Keratinocyte (primary cell): ENCODE results near the gene WT1. TPM values are rescaled to one million over a fixed set of nuclear protein-coding genes. Genes with fewer than 3 reads are reported as not detected.

Source experiments
- DNase-seq: peaks from one replicate; pipeline ENCODE4 v3.0.0-alpha.2; 2011; ENCODE audit warnings: low read depth, missing footprints, low spot score
- FAIRE-seq: peaks from 2 replicates; lab custom pipeline; 2011; peaks lifted over from hg19 to GRCh38; lab: Jason Lieb, UNC
- H2AFZ ChIP-seq: 2 replicates; pipeline ENCODE4 v1.6.0; 2012; ENCODE audit warnings: low read length, control low read depth, inconsistent platforms; ENCODE audit not compliant: control insufficient read depth
- H3K27ac ChIP-seq: 2 replicates; pipeline ENCODE4 v1.5.1; 2011; ENCODE audit warnings: low read length; ENCODE audit not compliant: control insufficient read depth, insufficient read depth
- H3K27me3 ChIP-seq: 3 replicates; pipeline ENCODE4 v1.6.0; 2011; ENCODE audit warnings: low read length; ENCODE audit not compliant: control insufficient read depth, insufficient read depth; ENCODE audit errors: extremely low read depth
- H3K36me3 ChIP-seq, 2 experiments: 2 replicates in 1 of 2; 3 replicates in 1 of 2; pipeline ENCODE4 v1.5.1; 2011; ENCODE audit warnings: low read length in 2 of 2, mild to moderate bottlenecking in 1 of 2; ENCODE audit not compliant: control insufficient read depth in 2 of 2, insufficient read depth in 2 of 2; ENCODE audit errors: extremely low read depth in 1 of 2
- H3K4me1 ChIP-seq: 3 replicates; pipeline ENCODE4 v1.5.1; 2011; ENCODE audit warnings: low read length; ENCODE audit not compliant: control insufficient read depth, insufficient read depth; ENCODE audit errors: extremely low read depth
- H3K4me2 ChIP-seq: 3 replicates; pipeline ENCODE4 v1.6.0; 2011; ENCODE audit warnings: low read depth, low read length; ENCODE audit not compliant: control insufficient read depth, insufficient read depth; ENCODE audit errors: extremely low read depth
- H3K4me3 ChIP-seq, 3 experiments: fragments of 200-600 bp in 1 of 3; sonication (generic) in 1 of 3; 2 replicates in 2 of 3; 3 replicates in 1 of 3; pipeline ENCODE4 v1.5.1; 2011 to 2016; ENCODE audit warnings: low read length in 3 of 3, mild to moderate bottlenecking in 3 of 3, control low read depth in 2 of 3, inconsistent platforms in 1 of 3, low read depth in 1 of 3, mixed read lengths in 1 of 3, mixed run types in 1 of 3, moderate library complexity in 1 of 3; ENCODE audit not compliant: control insufficient read depth in 2 of 3, insufficient read depth in 2 of 3; ENCODE audit errors: extremely low read depth in 1 of 3
- H3K79me2 ChIP-seq: 2 replicates; pipeline ENCODE4 v1.6.0; 2012; ENCODE audit warnings: low read length; ENCODE audit not compliant: control insufficient read depth, insufficient read depth
- H3K9ac ChIP-seq: 3 replicates; pipeline ENCODE4 v1.6.0; 2011; ENCODE audit warnings: low read length; ENCODE audit not compliant: control insufficient read depth, insufficient read depth; ENCODE audit errors: extremely low read depth
- H3K9me1 ChIP-seq: 3 replicates; pipeline ENCODE4 v1.6.0; 2011; ENCODE audit warnings: low read length; ENCODE audit not compliant: control insufficient read depth, insufficient read depth; ENCODE audit errors: extremely low read depth
- H3K9me3 ChIP-seq: 2 replicates; pipeline ENCODE4 v1.5.1; 2012; ENCODE audit warnings: low read depth, low read length; ENCODE audit not compliant: control insufficient read depth
- H4K20me1 ChIP-seq: 3 replicates; pipeline ENCODE4 v1.6.0; 2011; ENCODE audit warnings: low read length; ENCODE audit not compliant: control insufficient read depth, insufficient read depth; ENCODE audit errors: extremely low read depth
- CTCF ChIP-seq, 3 experiments: IDR thresholded peaks in 1 of 3; conservative IDR thresholded peaks in 1 of 3; optimal IDR thresholded peaks in 1 of 3; 2 replicates in 2 of 3; 3 replicates in 1 of 3; pipeline versions ENCODE3 to v1.5.1; 2011; ENCODE audit warnings: low read length in 3 of 3, mild to moderate bottlenecking in 3 of 3, moderate library complexity in 2 of 3, control low read depth in 1 of 3, inconsistent platforms in 1 of 3; ENCODE audit not compliant: insufficient read depth in 2 of 3; ENCODE audit errors: extremely low read depth in 1 of 3
- EZH2 ChIP-seq: IDR thresholded peaks from one replicate; pipeline ENCODE4 v1.6.1; 2012; ENCODE audit warnings: inconsistent platforms, mild to moderate bottlenecking, low read length, moderate library complexity
- dilution Hi-C: fragments of 300-500 bp; cut with MboI; formaldehyde crosslinking; loops from one replicate; pipeline ENCODE4 v1.7.0; 2020; ENCODE audit warnings: low sequenced_read_pairs; ENCODE audit not compliant: extremely low pct_ligation_motif_present
- polyA plus RNA-seq, 5 experiments: library from polyadenylated mRNA; depleted of rRNA in 3 of 5; stranded (reverse) in 3 of 5; stranded (forward) in 1 of 5; unstranded in 1 of 5; fragments of >200 nt; gene quantifications; 1 replicate in 1 of 5; 2 replicates in 3 of 5; 3 replicates in 1 of 5; pipeline versions ENCODE4 v1.2.1 to v1.2.3, GENCODE V29; 2011 to 2012; ENCODE audit warnings: missing spikeins in 2 of 5, low read depth in 1 of 5, low replicate concordance in 1 of 5

The WT1 gene
- polyA plus RNA-seq, 1 donor (not counting 4 experiments of a cell fraction or from before 2014, with no cell fraction given), result not detected

DNA sequence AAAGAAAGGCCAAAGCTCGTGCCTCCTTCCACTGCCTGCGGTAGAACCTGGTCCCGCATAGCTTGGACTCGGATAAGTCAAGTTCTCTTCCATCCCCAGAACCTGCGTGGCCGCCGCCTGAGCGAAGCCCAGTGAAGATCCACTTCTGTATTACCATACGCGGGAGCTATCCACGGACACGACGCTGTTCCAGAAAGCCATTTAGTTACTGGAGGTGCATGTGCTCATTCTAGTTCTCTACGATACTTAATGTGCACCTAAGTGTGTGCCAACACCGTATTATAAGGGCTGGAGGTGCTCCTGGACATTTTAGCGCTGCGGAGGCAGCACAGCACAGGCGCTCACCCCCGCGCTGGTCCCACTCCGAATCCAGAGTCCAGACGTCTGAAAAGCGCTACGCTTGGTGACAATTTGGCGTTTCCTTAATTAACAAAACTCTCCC, 1.4 kb downstream of the WT1 start:
- dilution Hi-C loops, result no loop called here
- DNase-seq (no peak), FAIRE-seq (no peak)
- Histone ChIP-seq H3K9me1 (no peaks in the 10 kb centered on the region), H3K9me3 (peaks cover 2% of the 10 kb centered on the region), H3K36me3 (no peaks in the 10 kb centered on the region), H3K79me2 (no peaks in the 10 kb centered on the region), H3K4me2 (peak overlapping the region; percentile 41), H2AFZ (no peak overlapping the region), H3K27ac (no peak overlapping the region), H4K20me1 (no peaks in the 10 kb centered on the region), H3K4me3 (no peak overlapping the region), H3K4me1 (no peaks in the 10 kb centered on the region), H3K9ac (no peak overlapping the region), H3K27me3 (peaks cover 98% of the 10 kb centered on the region)
- TF ChIP-seq CTCF (optimal IDR thresholded peaks at IDR 0.05 in 1 of 3, IDR thresholded peaks at IDR 0.05 in 1 of 3, conservative IDR thresholded peaks at IDR 0.05 in 1 of 3; ENCODE audit: extremely low read depth in 1 of 3, insufficient read depth in 2 of 3, low read length in 3 of 3), result no peak
- peak; percentile 55 for TF ChIP-seq EZH2

DNA sequence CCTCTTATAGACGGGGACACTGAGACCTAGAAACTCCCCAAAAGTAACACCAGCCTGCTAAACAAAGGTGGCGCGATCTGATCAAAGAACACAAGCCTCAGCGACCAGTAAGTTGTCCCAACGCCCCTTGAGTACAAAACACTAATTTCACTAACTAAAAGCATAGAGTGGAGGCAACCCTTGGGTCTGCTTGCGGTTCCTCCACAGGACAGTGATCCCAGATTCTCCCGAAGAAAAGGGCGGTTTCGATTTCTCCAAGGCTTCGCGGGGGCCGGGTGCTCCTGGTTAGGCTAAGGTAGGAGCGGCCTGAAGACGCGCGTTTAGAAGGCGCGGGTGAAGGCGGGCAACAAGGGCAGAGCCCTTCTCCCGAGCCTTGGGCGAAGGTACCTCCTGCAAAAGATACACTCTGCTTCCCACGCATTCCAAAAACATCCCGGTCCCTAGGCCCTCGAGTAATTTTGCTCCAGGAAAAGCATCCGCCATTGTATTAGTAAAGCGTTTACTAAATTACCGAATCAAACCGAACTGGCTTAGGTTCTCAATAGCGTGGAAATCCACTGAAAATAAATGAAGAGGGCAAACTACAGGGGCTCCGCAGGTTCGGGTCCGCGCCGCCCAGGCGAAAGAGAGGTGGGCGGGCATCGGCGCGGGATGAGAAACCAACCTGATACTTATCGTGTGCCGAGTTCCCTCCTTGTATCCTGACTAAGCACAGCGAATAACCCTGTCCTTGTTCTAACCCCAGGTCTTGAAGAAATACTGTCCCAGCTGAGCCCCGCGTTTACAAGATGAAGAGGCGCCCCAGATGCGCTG, 2.0 kb downstream of the WT1 start:
- H3K9me1 ChIP-seq, result no peaks in the 10 kb centered on the region
- dilution Hi-C loops, result no loop called here
- no peaks in the 10 kb centered on the region for H4K20me1 ChIP-seq
- no peak overlapping the region for H2AFZ ChIP-seq
- no peaks in the 10 kb centered on the region for H3K36me3 ChIP-seq
- no peaks in the 10 kb centered on the region for H3K4me1 ChIP-seq
- H3K4me3 ChIP-seq, result peak overlapping the region in 1 of 3 experiments; percentile 38
- H3K9me3 ChIP-seq, result peaks cover 2% of the 10 kb centered on the region
- DNase-seq (no peak), FAIRE-seq (no peak)
- no peak overlapping the region for H3K27ac ChIP-seq
- TF ChIP-seq EZH2, result no peak
- TF ChIP-seq CTCF (optimal IDR thresholded peaks at IDR 0.05 in 1 of 3, IDR thresholded peaks at IDR 0.05 in 1 of 3, conservative IDR thresholded peaks at IDR 0.05 in 1 of 3; ENCODE audit: extremely low read depth in 1 of 3, insufficient read depth in 2 of 3, low read length in 3 of 3), result no peak
- peak overlapping the region; percentile 41 for H3K4me2 ChIP-seq
- H3K79me2 ChIP-seq, result no peaks in the 10 kb centered on the region
- no peak overlapping the region for H3K9ac ChIP-seq
- peaks cover 98% of the 10 kb centered on the region for H3K27me3 ChIP-seq
